ENCODE measurements around the gene SESN2.

DNA sequence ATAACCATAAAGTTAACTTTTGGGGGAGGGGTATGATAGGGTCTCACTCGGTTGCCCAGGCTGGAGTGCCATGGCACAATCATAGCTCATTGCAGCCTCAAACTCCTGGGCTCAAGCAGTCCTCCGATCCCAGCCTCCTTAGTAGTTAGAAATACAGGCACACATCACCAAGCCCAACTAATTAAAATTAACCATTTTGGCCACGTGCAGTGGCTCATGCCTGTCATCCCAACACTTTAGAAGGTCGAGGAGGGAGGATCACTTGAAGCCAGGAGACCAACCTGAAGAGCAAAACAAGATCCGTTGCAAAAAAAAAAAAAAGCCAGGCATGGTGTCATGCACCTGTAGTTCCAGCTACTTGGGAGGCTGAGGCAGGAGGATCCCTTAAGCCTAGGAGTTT is 42.9 kb downstream of the SESN2 start:
- TF ChIP-seq POLR2A (IDR thresholded peaks at IDR 0.05; ENCODE audit: low read depth, low read length) (no peak), POLR2AphosphoS5 (IDR thresholded peaks at IDR 0.05; ENCODE audit: low read depth, low read length) (no peak)

Measured in GM12892 (cell line).